HG03457 (cell line): ENCODE measurements around the gene CITED1.
"Not testable (repeated sequence)": the region's sequence is repeated elsewhere in the genome, so short reads cannot be mapped to it uniquely, and the experiment has no call there.

Source experiments
- ATAC-seq: cut with Tn5 transposase; IDR thresholded peaks from one replicate; pipeline ENCODE4 v1.9.1; 2021; ENCODE audit warnings: moderate number of reproducible peaks; ENCODE audit not compliant: unreplicated experiment

The CITED1 gene

DNA sequence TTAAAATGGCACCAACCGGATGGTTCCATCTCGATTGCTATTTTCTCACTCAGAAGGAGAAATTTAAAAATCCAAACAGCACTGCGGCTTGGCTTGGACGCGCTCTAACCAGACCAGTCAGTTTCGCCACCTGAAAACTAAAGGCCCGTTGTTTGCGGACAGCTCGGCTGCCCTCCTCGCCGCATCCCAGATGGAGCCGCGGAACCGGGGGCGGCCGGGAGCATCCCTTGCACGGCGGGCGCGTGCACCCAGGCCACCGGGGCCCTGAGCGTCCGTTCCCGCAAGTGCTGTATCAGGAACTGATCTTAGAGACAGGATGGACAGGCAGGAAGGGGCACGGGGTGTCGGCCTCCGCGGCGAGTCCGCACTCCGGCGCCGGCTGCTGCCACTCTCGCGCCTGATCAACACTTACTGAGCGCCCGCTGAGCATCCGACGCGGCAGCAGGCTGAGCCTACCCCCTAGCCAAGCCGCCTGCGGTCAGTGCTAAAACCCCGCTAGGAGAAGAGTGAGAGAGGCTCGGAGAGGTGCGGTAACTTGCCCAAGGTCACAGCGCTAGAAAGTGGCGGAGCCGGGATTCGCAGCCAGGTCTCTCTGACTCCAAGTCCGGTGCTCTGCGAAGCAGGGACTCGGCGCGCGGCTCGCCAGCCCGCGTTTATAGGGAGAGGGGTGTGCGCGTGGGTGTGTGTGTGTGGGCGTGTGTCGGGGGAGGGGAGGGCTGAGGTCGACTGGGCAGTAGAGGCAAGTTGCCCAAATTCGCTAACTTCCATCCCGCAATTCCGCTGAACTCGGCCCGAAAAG, at the start of gene CITED1:
Gene CITED1 (minus strand): TSS at position 629 of the 799 bp plus-strand sequence. CDS start 3,045 bp downstream, outside the sequence.
- no peak for ATAC-seq

DNA sequence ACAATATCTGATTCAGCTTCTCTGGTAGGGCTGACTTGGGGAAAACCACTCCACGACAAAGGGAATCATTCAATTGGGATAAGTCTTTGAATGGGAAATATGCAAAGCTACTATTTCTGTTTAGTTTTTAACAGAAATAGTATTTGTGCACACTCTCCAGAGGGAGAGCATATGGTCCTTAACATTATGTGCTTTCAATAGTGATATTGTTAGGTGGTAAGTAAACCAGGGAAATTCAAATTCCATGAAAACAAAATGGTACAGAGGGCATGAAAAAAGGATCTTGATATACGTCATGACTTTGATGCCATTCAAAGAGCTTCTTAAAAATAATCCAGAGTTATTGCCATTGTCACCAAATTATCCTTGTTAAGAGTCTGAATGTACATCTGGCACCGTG, 47.1 kb upstream of the CITED1 start:
- no peak for ATAC-seq

DNA sequence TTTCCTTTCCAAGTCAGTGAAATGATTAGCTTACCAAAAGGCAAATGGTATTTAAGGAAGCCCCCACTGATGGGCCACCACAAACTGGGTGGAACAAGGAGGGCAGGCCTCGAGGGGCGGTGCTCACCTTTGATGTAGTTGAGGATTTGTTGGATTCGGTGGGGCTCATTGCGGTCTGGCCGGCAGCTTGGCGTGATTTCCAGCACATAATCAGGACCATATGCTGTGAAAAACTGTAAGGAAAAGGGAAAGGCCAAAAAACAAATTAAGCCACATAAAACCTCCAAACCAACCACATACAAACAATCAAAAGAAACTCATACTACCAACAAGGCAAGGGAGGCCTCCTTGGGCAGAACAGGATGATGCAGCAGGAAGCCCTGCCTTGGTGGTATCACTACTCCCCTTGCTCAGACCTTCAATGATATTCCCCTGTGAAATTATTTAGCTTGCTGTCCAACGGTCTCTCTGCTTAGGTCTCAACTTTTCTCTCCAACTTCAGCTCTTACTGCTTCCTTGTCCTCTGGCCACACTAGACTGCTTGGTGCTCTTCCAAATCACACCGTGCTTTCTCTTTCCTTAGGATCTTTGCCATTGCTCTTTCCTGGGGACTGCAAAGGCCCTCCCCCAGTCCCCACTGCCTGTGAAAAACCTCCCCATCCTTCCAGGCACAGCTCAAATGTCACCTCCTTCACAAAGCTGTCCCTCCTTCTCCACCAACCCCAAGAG, 46.1 kb upstream of the CITED1 start:
- ATAC-seq: no peak

DNA sequence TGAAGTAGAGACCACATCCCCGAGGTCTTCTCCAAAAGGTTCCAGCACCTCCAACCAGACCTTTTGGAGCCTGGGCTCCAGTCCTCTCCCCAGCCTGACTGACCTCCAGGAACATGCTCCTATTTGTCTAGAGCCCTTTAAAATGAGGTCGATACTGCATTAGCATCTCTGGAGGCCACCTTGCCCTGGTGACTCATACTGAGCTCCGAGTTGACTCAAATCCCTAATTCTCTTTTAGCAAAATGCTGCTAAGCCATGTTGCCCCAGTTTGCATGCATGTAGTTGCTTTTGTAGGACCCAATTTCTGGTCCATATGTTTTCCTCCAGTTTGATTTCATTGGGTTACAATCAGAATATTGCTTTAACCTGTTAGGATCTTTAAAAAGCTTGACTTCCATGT, 43.5 kb upstream of the CITED1 start:
- ATAC-seq: no peak

GRCh38 chrX:72348247-72348979, 42.7 kb upstream of the CITED1 start:
- ATAC-seq: no peak

- no peak for ATAC-seq
These were observed 41.7 kb upstream of the CITED1 start for GRCh38 chrX:72347366-72347765.

DNA sequence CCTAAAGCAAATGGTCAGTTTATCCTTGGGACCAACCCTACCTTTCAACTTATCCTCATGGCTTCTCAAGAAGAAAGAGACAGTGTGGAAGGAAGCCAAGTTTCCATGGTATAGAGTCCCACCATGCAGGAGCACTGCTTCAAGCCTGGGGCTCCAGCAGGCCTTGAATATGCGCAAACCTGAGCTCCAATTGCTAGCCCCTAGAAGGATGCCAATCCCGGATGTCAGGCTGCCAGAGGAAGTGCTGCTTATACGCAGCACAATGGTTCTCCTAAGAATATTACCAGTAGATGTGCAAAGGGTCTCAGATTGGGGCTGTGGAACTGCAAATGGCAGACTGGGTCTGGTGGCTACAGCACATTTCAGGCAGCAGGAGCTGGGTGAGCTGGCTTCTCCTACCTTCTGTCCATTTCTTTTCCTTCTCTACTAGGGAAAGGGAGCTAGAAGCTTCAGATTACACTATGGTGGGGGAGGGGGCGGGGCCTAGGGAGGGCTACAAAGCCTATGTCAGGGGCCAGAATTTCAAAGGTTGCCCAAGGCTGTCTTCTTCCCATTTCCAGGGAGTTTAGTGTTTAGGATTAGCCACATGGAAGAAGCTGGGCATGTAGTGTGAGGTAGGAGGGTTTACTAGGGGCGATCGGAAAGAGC, 40.7 kb upstream of the CITED1 start:
- ATAC-seq: no peak

DNA sequence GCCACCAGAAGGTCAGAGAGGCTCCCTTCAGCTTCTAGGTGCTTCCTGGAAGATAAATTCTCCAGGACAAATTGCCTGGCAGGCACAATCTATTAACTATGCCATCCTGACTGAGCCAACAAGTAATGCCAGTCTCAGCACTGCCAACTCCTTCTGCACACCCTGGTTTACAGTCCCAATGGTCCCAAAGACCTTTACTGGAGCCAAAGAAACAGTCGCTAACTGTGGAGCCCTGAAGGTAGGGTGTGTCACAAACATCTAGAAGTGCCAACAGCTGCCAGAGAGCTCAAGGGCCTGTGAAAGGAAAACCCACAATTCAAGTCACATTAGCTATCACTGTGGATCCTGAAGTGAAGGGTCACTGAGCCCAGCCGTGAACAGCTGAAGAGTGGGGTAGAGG, 34.9 kb upstream of the CITED1 start:
- ATAC-seq: no peak

DNA sequence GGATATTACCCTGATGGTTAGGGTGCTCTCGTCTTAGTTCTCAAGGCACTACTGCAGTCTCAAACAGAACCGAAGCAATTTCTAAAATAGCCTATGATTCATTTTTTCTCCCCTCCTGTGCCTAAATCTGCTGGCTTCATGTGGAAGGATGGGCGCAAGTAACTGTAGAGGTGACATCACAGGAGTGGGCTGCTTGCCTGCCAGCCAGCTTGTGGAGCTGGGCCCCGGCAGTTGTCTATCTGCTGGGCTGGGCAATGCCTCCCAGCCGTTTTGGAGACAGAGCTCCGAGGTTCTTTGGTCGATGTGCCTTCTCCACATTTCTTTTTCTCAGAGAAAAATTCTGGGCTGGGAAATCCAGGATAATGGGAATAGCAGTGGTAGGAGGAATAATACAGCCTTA, 34.3 kb upstream of the CITED1 start:
- no peak for ATAC-seq

DNA sequence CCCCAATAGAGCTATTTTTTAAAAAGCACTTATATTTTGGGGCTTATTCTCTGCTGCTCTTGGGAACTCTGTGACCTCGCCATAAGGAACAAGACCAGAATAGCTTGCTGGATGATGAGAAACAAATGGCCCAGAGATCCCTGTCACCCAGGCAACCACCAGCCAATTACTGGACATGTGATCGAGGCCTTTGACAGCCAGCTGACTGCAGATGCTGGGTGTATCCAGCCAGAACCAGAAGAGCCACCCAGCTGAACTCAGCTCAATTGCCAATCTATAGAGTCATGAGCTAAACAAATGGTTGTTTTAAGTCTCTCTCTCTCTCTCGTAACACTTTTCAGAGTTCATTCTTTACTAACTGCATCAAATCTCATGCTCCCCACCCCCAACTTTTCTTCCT, 24.4 kb upstream of the CITED1 start:
- ATAC-seq: no peak

DNA sequence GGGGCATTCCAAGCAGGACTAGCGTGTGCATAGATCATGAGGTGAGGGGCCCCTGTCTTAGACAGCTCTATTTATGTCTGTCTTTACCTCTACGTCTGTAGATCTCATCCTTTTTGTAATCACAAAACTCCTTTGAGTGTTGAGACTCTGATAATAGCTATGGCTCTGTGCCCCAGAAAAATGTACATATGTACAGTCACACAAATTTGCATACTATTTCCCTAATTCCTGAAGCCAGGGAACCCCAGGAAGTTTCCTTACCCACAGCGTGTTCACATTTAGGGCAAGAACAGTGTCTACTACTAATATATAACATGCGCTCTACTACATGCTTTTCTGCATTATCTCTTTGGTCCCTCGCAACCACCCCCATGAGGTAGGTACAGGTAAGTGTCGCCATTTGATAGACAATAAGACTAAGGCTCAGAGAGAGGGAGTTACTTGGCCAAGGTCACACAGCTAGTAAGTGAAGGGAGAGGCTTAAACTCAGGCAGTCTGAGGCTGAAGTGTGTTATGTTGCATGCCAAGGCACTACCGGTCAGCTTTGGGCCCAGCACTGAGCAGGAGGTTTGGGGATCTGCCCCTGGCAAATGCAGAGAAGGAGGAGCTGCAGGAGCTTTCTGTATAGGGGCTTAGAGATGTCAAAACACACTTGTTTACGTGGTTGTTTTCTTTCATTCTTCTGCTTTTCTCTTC, 21.0 kb upstream of the CITED1 start:
- no peak for ATAC-seq

DNA sequence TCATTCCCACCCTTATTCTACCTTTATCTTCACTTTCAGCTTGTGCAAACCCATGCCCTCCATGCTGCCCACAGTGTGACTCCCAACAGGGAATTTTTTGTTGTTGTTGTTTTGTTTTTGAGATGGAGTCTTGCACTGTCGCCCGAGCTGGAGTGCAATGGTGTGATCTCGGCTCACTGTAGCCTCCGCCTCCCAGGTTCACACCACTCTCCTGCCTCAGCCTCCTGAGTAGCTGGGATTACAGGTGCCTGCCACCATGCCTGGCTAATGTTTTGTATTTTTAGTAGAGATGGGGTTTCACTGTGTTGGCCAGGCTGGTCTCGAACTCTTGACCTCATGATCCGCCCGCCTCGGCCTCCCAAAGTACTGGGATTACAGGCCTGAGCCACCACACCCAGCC, 13.9 kb upstream of the CITED1 start:
- not testable (repeated sequence) for ATAC-seq

DNA sequence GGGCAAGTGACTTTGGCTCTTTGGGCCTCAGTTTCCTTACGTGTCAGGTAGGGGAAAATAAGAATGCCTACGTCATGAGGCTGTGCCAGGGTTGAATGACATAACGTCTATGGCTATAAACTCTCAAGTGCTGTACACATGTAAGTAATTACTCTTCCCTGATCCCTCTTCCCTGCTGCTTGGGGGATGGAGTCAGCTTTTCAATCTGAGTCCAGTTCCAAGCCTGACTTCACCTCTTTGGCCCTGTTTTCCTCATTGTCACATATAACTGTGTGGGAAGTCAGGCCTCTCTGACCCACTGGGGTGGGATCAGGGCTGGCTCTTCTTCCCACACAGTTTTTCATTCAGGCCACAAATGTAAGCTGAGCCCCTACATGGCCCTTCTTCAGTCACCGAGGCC, 11.4 kb upstream of the CITED1 start:
- ATAC-seq: no peak

DNA sequence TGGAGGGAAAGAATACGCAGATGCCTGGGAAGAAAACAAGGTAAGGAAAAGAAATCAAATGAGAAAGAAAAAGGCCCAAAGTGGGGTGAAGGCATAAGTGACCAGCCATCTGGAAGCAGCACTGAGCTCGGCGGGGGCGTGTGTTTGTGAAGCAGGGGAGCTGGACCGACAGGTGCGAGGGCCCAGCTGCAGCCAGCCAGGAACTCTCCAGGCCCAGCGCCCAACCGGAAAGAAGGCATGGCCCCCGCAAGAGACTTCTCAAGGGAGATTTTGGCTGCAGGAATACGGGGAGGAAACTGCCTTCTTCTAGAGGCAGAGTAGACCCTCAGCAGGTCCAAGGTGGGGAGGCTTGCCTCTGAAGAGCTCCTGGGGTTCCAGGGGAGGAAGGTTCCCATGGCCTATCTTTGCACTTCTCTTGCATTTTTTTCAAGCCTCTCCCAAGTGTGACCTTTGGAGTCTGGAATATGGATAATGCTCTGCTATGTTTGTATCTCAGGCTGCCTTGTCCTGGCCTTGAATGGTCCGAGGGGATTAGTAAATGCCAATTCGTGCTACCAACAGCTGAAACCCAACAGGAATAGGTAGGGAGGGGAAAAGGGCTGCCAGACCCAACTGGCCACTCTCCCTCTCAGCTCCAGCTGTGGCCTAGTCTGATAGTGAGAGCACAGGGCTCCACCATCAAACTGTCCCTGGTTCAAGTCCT, 10.8 kb upstream of the CITED1 start:
- no peak for ATAC-seq

GRCh38 chrX:72314881-72315280, 9.2 kb upstream of the CITED1 start:
- ATAC-seq: no peak

DNA sequence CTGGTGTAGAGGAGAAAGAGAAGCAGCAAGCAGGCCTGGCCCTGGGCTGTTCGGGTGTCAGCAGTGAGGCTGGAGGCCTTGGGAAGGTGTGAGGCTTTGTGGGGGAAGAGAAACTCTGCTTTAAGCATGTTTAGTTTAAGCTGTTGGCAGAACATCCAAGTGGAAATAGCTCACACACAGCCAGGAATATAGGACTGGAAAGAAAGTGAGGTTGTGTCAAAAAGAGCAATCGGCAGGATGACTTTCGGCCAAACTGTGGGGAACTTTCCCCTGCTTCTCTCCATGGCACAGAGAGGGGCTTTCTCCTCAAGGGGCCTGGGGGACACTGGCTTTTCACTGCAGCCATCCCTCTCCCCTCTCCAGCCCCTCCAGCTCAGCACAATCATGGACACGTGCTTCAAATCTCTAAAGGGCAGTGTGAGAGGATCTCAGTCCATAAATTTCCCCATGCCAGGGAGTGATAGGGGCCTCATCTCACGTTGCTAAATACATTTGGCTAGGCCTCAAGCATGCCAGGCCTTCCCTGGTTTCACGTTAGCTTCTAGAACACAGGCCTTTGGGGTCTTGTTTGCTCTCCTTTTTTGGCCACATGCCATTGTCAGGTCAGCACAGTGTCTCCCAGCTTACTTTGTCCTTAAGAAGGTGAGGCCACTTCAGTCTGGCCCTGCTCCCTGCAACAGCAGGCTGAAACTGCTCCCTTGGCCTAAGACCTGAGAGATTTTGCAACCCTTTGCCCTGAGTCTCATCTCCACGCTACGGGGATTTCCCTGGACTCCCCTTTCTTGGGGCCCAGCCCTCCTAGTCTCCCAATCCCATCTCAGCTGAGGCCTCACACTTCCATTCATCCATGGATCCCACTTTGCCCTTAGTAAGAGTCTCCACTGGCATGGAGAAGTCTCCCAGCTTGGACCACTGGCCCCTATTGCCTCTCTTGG, 8.3 kb upstream of the CITED1 start:
- ATAC-seq: no peak

DNA sequence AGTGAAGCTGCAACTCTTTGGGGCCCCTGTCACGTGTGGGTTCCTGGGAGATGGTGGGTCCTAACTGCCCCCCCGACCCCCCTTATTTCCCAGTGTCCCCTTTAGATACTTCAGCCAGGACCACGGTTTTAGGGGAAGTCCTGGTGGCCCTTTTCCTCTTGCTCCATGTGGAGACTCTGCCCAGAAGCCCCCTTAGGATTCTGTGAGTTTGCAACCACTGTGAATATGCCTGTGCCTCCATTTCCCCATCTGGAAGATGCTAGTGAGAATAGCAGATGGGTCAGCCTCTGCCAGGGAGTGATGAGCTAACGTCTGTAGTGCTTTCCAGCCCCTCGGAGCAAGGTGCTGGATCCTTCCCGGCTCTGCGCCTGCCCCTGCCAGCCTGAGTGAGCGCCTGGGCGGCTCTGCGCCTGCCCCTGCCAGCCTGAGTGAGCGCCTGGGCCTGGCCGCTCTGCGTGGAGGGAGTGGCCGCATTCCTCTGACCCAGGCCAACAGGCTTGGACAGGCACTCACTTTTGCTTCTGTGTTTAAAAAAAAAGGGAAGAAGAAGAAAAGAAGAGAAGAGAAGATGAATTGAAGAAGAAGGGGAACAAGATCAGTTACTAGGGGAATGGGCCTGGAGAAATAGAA, 6.7 kb upstream of the CITED1 start:
- no peak for ATAC-seq

DNA sequence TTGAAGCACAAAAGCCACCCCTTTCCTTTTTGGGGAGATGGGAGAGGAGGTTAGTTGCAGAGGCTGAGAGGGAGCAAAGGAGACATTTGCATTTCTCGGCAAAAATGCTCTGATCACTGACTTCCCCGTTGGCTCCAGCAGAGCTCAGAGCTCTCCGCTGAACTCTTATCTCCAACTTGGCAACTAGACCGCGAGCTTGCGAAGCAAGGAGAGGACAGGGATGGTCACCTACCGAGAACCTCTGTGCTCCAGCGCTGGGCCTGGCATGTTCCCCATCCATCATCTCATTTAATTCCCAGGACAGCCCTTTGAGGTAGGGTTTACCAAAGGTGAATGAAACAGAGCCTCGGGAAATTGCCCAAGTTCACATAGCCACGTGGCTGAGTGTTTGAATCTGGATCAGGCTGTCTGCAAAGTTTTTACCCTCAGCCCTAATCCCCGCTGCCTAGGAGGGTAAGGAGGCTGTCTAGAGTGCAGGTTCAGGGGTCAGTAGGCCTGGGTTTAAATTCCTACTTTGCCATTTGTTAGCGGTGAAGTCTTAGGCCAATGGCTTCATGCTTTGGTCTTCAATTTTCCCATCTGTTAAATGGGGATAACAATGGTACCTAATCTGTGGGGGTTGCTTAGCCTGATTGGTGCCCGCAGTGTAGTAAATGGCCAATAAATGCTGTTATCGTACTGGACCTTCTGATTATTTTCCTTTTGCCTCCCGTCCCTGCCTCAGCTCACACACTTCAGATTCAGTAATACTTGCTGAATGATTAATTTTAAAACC, 3.8 kb upstream of the CITED1 start:
- no peak for ATAC-seq
